H1 (cell line): Measurements from ENCODE around the gene IL1RAPL1.

Experiments used
- BRCA1 ChIP-seq: IDR thresholded peaks from 2 replicates; pipeline ENCODE4 v1.6.1; 2012; ENCODE audit warnings: low read depth, low read length, improper control_type of control experiment
- JUN ChIP-seq: IDR thresholded peaks from 2 replicates; pipeline ENCODE4 v1.6.1; 2011; ENCODE audit warnings: low read depth, mild to moderate bottlenecking, improper control_type of control experiment, low read length
- POLR2AphosphoS5 ChIP-seq: IDR thresholded peaks from 2 replicates; pipeline ENCODE4 v1.6.1; 2011; ENCODE audit warnings: low read depth, low read length
- TF ChIP-seq, protein P1 (sequence below), 3 experiments: IDR thresholded peaks; 1 replicate in 2 of 3; 2 replicates in 1 of 3; pipeline versions ENCODE4 v1.5.1 to v1.6.1; 2011; ENCODE audit warnings: low read length in 3 of 3, mild to moderate bottlenecking in 3 of 3, inconsistent platforms in 2 of 3, low read depth in 1 of 3, moderate library complexity in 1 of 3; ENCODE audit not compliant: insufficient read depth in 1 of 3; ENCODE audit errors: control extremely low read depth in 1 of 3

DNA sequence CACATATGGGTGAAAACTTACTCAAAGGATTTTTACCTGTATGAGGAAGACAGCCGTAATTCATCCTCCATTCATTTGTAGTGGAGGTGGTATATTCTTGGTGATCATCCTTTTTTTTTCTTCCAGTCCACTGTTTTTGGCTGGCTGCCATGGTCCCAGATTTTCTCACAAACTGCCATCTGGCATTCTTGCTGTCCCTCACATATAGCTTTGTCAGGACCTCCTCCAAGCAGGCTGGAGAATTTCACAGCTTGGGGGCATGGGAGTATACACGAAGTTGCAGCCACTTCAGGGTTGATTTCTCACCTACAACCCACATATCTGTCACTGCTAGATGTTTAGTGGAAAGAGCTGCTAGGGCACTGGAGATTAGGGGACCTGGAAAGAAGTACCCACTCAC is 401.0 kb downstream of the IL1RAPL1 start:
- no peak for TF ChIP-seq BRCA1
- no peak for TF ChIP-seq JUN
- TF ChIP-seq, protein P1, sequence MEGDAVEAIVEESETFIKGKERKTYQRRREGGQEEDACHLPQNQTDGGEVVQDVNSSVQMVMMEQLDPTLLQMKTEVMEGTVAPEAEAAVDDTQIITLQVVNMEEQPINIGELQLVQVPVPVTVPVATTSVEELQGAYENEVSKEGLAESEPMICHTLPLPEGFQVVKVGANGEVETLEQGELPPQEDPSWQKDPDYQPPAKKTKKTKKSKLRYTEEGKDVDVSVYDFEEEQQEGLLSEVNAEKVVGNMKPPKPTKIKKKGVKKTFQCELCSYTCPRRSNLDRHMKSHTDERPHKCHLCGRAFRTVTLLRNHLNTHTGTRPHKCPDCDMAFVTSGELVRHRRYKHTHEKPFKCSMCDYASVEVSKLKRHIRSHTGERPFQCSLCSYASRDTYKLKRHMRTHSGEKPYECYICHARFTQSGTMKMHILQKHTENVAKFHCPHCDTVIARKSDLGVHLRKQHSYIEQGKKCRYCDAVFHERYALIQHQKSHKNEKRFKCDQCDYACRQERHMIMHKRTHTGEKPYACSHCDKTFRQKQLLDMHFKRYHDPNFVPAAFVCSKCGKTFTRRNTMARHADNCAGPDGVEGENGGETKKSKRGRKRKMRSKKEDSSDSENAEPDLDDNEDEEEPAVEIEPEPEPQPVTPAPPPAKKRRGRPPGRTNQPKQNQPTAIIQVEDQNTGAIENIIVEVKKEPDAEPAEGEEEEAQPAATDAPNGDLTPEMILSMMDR (IDR thresholded peaks at IDR 0.05; ENCODE audit: control extremely low read depth in 1 of 3, insufficient read depth in 1 of 3, low read depth in 1 of 3, low read length in 3 of 3) = no peak
- no peak for TF ChIP-seq POLR2AphosphoS5
